HEK293 (cell line): ENCODE results near the gene DCC.

Source experiments
- CTCF ChIA-PET: fragments of 350-600 bp; formaldehyde crosslinking; extraction: SDS; loops from one replicate; lab custom pipeline; 2021; ENCODE audit warnings: antibody characterized with exemption; lab: Yijun Ruan, JAX
- POLR2A ChIA-PET: fragments of 300-600 bp; formaldehyde crosslinking; extraction: SDS; loops from one replicate; lab custom pipeline; 2020; ENCODE audit warnings: antibody characterized with exemption, inconsistent platforms; lab: Yijun Ruan, JAX
- H3K27ac ChIP-seq: fragments of 200-500 bp; sonication (Bioruptor generic); 2 replicates; pipeline ENCODE4 v1.5.1; 2014; ENCODE audit warnings: low read depth, low read length, control low read depth, inconsistent platforms; ENCODE audit errors: extremely low read depth
- H3K36me3 ChIP-seq, 2 experiments: fragments of 200-500 bp in 1 of 2; sonication (Bioruptor generic) in 1 of 2; 1 replicate in 1 of 2; 2 replicates in 1 of 2; pipeline ENCODE4 v1.5.1; 2014 to 2017; ENCODE audit warnings: inconsistent platforms in 2 of 2, low read length in 2 of 2; ENCODE audit not compliant: control insufficient read depth in 2 of 2, insufficient read depth in 1 of 2
- H3K4me1 ChIP-seq: fragments of 200-500 bp; sonication (Bioruptor generic); 2 replicates; pipeline ENCODE4 v1.5.1; 2014; ENCODE audit warnings: mild to moderate bottlenecking, low read length, inconsistent platforms; ENCODE audit not compliant: control insufficient read depth, insufficient read depth
- H3K4me3 ChIP-seq: 2 replicates; pipeline ENCODE4 v1.5.1; 2011; ENCODE audit warnings: low read depth, mild to moderate bottlenecking, control low read depth, low read length, moderate library complexity
- H3K9me3 ChIP-seq: fragments of 200-500 bp; sonication (Bioruptor generic); 2 replicates; pipeline ENCODE4 v1.5.1; 2014; ENCODE audit warnings: low read depth, low read length, inconsistent platforms; ENCODE audit not compliant: control insufficient read depth, insufficient read depth
- HIC1 ChIP-seq: fragments of 450-650 bp; formaldehyde crosslinking; IDR thresholded peaks from 2 replicates; pipeline ENCODE4 v1.5.1; 2016; ENCODE audit warnings: missing biosample characterization, missing genetic modification characterization
- INSM2 ChIP-seq: fragments of 450-650 bp; formaldehyde crosslinking; IDR thresholded peaks from 2 replicates; pipeline ENCODE4 v1.5.1; 2016; ENCODE audit warnings: missing biosample characterization, missing genetic modification characterization
- ZBTB1 ChIP-seq: fragments of 450-650 bp; formaldehyde crosslinking; IDR thresholded peaks from 2 replicates; pipeline ENCODE4 v1.5.1; 2016; ENCODE audit warnings: missing biosample characterization, missing genetic modification characterization
- ZBTB11 ChIP-seq: fragments of 450-650 bp; formaldehyde crosslinking; conservative IDR thresholded peaks from 2 replicates; pipeline ENCODE4 v1.5.1; 2016; ENCODE audit warnings: low read depth, missing biosample characterization, missing genetic modification characterization
- ZFP37 ChIP-seq: fragments of 450-650 bp; formaldehyde crosslinking; IDR thresholded peaks from 2 replicates; pipeline ENCODE4 v1.5.1; 2016; ENCODE audit warnings: missing biosample characterization, missing genetic modification characterization
- ZNF157 ChIP-seq: fragments of 450-650 bp; formaldehyde crosslinking; IDR thresholded peaks from 2 replicates; pipeline ENCODE4 v1.5.1; 2016; ENCODE audit warnings: missing biosample characterization, missing genetic modification characterization
- ZNF174 ChIP-seq: fragments of 450-650 bp; formaldehyde crosslinking; IDR thresholded peaks from 2 replicates; pipeline ENCODE4 v1.5.0; 2017; ENCODE audit warnings: missing biosample characterization, mild to moderate bottlenecking, missing genetic modification characterization
- ZNF202 ChIP-seq: fragments of 450-650 bp; formaldehyde crosslinking; IDR thresholded peaks from 2 replicates; pipeline ENCODE4 v1.5.1; 2016; ENCODE audit warnings: missing biosample characterization, missing genetic modification characterization, borderline replicate concordance
- ZNF426 ChIP-seq: fragments of 450-650 bp; formaldehyde crosslinking; IDR thresholded peaks from 2 replicates; pipeline ENCODE4 v1.5.1; 2017; ENCODE audit warnings: missing biosample characterization, missing genetic modification characterization, mild to moderate bottlenecking, inconsistent platforms, moderate library complexity
- ZNF530 ChIP-seq: fragments of 450-650 bp; formaldehyde crosslinking; IDR thresholded peaks from 2 replicates; pipeline ENCODE4 v1.5.1; 2016; ENCODE audit warnings: low read depth, missing biosample characterization, missing genetic modification characterization
- ZNF558 ChIP-seq: fragments of 450-650 bp; formaldehyde crosslinking; IDR thresholded peaks from 2 replicates; pipeline ENCODE4 v1.5.1; 2016; ENCODE audit warnings: missing biosample characterization, missing genetic modification characterization
- ZNF580 ChIP-seq: fragments of 450-650 bp; formaldehyde crosslinking; IDR thresholded peaks from 2 replicates; pipeline ENCODE4 v1.5.1; 2016; ENCODE audit warnings: missing biosample characterization, missing genetic modification characterization
- ZNF639 ChIP-seq: fragments of 450-650 bp; formaldehyde crosslinking; IDR thresholded peaks from 2 replicates; pipeline ENCODE4 v1.5.1; 2016; ENCODE audit warnings: missing biosample characterization, missing genetic modification characterization
- ZNF654 ChIP-seq: fragments of 450-650 bp; formaldehyde crosslinking; IDR thresholded peaks from 2 replicates; pipeline ENCODE4 v1.5.1; 2016; ENCODE audit warnings: low read depth, missing biosample characterization, missing genetic modification characterization
- ZSCAN16 ChIP-seq: fragments of 450-650 bp; formaldehyde crosslinking; IDR thresholded peaks from 2 replicates; pipeline ENCODE4 v1.5.1; 2016; ENCODE audit warnings: missing biosample characterization, missing genetic modification characterization

Gene DCC

GRCh38 chr18:52596748-52597435 lies 256.9 kb downstream of the DCC start (continued):
- TF ChIP-seq HIC1 (tag by site-specific recombination) (no peak), ZNF639 (tag by site-specific recombination) (no peak), ZFP37 (no peak), ZNF580 (tag by site-specific recombination) (no peak), ZNF174 (tag by site-specific recombination) (no peak), ZBTB1 (tag by site-specific recombination) (no peak), ZSCAN16 (no peak)

GRCh38 chr18:52598921-52599320 lies 258.9 kb downstream of the DCC start:
- Histone ChIP-seq H3K9me3 (no peaks in the 10 kb centered on the region), H3K4me1 (no peaks in the 10 kb centered on the region), H3K27ac (no peak overlapping the region), H3K36me3 (no peaks in the 10 kb centered on the region), H3K4me3 (no peak overlapping the region)
- ChIA-PET POLR2A (no interaction called here), CTCF (no interaction called here)
- no peak for TF ChIP-seq ZNF530 (tag by site-specific recombination)
- TF ChIP-seq ZNF558 (tag by site-specific recombination), result no peak
- no peak for TF ChIP-seq ZNF426
- no peak for TF ChIP-seq ZNF654 (tag by site-specific recombination)
- no peak for TF ChIP-seq INSM2 (tag by site-specific recombination)

- H3K36me3 ChIP-seq, result no peaks in the 10 kb centered on the region
- H3K4me3 ChIP-seq, result no peak overlapping the region
- POLR2A ChIA-PET, result no interaction called here
- no peaks in the 10 kb centered on the region for H3K9me3 ChIP-seq
- H3K4me1 ChIP-seq, result no peaks in the 10 kb centered on the region
- no peak overlapping the region for H3K27ac ChIP-seq
- CTCF ChIA-PET, result no interaction called here
- TF ChIP-seq ZBTB11 (tag by site-specific recombination) (no peak), ZNF202 (tag by site-specific recombination) (no peak), ZNF157 (tag by site-specific recombination) (no peak)
- TF ChIP-seq, all 188 proteins: peak for 0
Observed at GRCh38 chr18:52602820-52603219, 262.8 kb downstream of the DCC start.
